Breast epithelium (tissue), 4 donors: Measurements from ENCODE around the gene PFKFB2. TPM values are rescaled to one million over a fixed set of nuclear protein-coding genes. Genes with fewer than 3 reads are reported as not detected.
"Not testable (repeated sequence)": the region's sequence is repeated elsewhere in the genome, so short reads cannot be mapped to it uniquely, and the experiment has no call there.

ENCODE experiments used
- DNase-seq, 2 donors: peaks; one replicate each; pipeline ENCODE4 v3.0.0-alpha.2; 2019; ENCODE audit warnings: low spot score in 2 of 2
- H3K27ac ChIP-seq, 2 donors: fragments of 200-600 bp; sonication (generic) in 1 of 2; one replicate each; pipeline ENCODE4 v1.5.1; 2016 to 2019; ENCODE audit warnings: mild to moderate bottlenecking in 1 of 2
- H3K27me3 ChIP-seq, 2 donors: fragments of 200-600 bp; sonication (generic) in 1 of 2; one replicate each; pipeline versions ENCODE4 v1.5.1 to v1.6.0; 2017 to 2019; ENCODE audit warnings: control low read depth in 1 of 2, mild to moderate bottlenecking in 1 of 2
- H3K36me3 ChIP-seq: fragments of 200-600 bp; one replicate; pipeline ENCODE4 v1.5.1; 2019
- H3K4me1 ChIP-seq, 2 donors: fragments of 200-600 bp; sonication (generic); one replicate each; pipeline ENCODE4 v1.5.1; 2016 to 2019; ENCODE audit warnings: control low read depth in 1 of 2
- H3K4me3 ChIP-seq, 3 donors: fragments of 200-600 bp; sonication (generic); 1 replicate in 2 of 3; 2 replicates in 1 of 3; pipeline ENCODE4 v1.5.1; 2016 to 2019; ENCODE audit warnings: mild to moderate bottlenecking in 3 of 3, moderate library complexity in 2 of 3
- H3K9me3 ChIP-seq, 2 donors: fragments of 200-600 bp; sonication (generic) in 1 of 2; one replicate each; pipeline ENCODE4 v1.5.1; 2016 to 2019; ENCODE audit warnings: control low read depth in 1 of 2
- POLR2A ChIP-seq: fragments of 450-650 bp; IDR thresholded peaks from one replicate; pipeline ENCODE4 v1.6.1; 2016; ENCODE audit warnings: antibody characterized with exemption, mild to moderate bottlenecking, moderate library complexity
- POLR2AphosphoS5 ChIP-seq, 3 donors: sonication (generic); formaldehyde crosslinking; IDR thresholded peaks; one replicate each; pipeline ENCODE4 v1.6.1; 2017; ENCODE audit warnings: antibody characterized with exemption in 3 of 3
- intact Hi-C: fragments of 100-400 bp; cut with DNase I; formaldehyde crosslinking; loops from one replicate; pipeline ENCODE4 v1.15.1; 2023; ENCODE audit warnings: low total_unique reads
- total RNA-seq, 3 donors: library from RNA; depleted of rRNA; stranded (reverse); fragments of >200 nt; gene quantifications; one replicate each; pipeline ENCODE4 v1.1.0, GENCODE V29; 2016
- TF ChIP-seq, protein P1 (sequence below), 3 donors: fragments of 450-650 bp; IDR thresholded peaks; one replicate each; pipeline ENCODE4 v1.5.1; 2016 to 2017; ENCODE audit warnings: antibody characterized with exemption in 3 of 3, mild to moderate bottlenecking in 3 of 3, moderate library complexity in 3 of 3

The PFKFB2 gene
- total RNA-seq, 3 donors from 2014 or later, result 7.5 to 13.2 (median 8.2) TPM

DNA sequence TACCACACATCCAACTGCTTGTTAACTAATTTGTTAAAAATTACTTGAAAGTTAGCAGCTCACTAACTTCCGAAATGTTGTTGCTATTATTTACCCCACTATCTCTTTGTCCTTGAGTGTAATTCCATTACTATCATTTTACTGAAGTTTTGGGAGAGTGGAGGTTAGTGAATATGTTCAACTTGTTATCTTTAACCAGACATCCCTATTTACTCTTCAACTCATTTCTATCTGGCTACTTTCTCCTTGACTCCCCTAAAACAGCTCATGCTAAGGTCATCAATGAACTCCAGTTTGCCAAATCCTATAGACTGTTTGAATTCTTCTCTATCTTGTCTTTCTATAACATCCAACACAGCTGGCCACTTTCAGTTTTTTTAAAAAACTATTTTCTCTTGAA is 16.2 kb upstream of the PFKFB2 start:
- H3K4me3 ChIP-seq, result no peak overlapping the region

DNA sequence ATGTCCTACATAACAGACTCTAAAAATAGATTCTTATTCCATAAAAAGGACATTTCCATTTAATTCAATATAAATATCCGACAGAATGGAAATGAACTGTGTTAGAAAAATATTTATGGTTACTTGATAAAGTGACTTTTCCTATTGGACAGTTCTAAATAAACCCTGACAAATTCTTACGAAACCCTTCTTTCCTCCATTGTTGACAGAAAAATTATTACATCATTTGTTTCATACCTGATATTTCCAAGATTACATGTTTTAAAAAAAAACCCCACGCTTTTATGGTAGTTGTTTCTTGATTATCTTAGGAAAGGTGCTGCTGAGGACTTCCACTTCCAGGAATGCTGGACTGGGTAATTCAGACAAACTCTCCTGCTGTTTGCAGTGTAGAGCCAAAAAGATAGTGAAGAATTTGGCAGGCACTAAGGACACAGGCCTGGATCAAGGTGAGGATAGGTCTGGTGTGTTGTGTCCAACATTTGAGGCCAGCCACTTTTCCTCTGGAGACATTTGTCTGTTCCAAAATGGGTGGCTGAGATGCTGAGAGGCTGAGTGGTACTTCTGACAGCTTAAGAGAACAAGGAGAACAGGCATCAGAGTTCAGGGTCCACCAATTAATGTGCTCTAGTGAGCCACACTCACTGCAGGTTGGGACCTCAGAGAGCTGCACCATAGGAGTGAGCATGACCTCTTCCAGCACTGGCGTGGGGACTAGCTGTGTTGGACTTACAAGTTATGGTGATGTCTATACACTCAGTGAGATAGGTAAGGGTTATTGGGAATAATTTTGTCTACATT is 13.5 kb upstream of the PFKFB2 start:
- intact Hi-C loops, result no loop called here
- Histone ChIP-seq H3K27ac (no peak overlapping the region), H3K4me3 (no peak overlapping the region), H3K27me3 (no peaks in the 10 kb centered on the region), H3K9me3 (no peaks in the 10 kb centered on the region), H3K4me1 (no peaks in the 10 kb centered on the region), H3K36me3 (no peaks in the 10 kb centered on the region)
- no peak for TF ChIP-seq POLR2AphosphoS5 (IDR thresholded peaks at IDR 0.05)
- no peak for DNase-seq

More for the DNA sequence above, 16.2 kb upstream of the PFKFB2 start:
- H3K36me3 ChIP-seq, result no peaks in the 10 kb centered on the region
- no peaks in the 10 kb centered on the region for H3K27me3 ChIP-seq
- H3K4me1 ChIP-seq, result no peaks in the 10 kb centered on the region
- TF ChIP-seq POLR2AphosphoS5 (IDR thresholded peaks at IDR 0.05) (no peak), POLR2A (no peak)
- TF ChIP-seq, protein P1, sequence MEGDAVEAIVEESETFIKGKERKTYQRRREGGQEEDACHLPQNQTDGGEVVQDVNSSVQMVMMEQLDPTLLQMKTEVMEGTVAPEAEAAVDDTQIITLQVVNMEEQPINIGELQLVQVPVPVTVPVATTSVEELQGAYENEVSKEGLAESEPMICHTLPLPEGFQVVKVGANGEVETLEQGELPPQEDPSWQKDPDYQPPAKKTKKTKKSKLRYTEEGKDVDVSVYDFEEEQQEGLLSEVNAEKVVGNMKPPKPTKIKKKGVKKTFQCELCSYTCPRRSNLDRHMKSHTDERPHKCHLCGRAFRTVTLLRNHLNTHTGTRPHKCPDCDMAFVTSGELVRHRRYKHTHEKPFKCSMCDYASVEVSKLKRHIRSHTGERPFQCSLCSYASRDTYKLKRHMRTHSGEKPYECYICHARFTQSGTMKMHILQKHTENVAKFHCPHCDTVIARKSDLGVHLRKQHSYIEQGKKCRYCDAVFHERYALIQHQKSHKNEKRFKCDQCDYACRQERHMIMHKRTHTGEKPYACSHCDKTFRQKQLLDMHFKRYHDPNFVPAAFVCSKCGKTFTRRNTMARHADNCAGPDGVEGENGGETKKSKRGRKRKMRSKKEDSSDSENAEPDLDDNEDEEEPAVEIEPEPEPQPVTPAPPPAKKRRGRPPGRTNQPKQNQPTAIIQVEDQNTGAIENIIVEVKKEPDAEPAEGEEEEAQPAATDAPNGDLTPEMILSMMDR (IDR thresholded peaks at IDR 0.05), result no peak
- no peak overlapping the region for H3K27ac ChIP-seq
- intact Hi-C loops, result no loop called here
- no peak for DNase-seq
- H3K9me3 ChIP-seq, result no peaks in the 10 kb centered on the region

DNA sequence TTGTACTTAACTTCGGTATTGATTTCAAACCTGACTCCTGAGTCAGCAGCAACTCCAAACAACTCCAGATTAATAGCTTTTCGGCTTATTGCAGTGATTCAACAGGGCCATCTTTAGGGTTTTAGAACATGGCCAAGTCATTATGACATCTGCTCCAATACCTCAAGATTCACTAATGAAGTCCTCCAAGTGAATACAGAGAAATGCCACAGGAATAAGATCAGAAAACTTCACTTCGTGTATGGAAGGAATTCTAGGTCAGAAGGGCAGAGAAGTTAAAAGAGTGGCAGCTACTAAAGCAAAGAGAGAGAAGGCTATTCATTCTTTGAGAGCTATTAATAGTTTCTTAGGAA is 12.9 kb upstream of the PFKFB2 start:
- no peak for DNase-seq
- H3K4me1 ChIP-seq, result no peaks in the 10 kb centered on the region
- no peak overlapping the region for H3K27ac ChIP-seq
- no peaks in the 10 kb centered on the region for H3K27me3 ChIP-seq
- no peak overlapping the region for H3K4me3 ChIP-seq
- TF ChIP-seq, protein P1 (IDR thresholded peaks at IDR 0.05), result no peak
- TF ChIP-seq POLR2A (no peak), POLR2AphosphoS5 (IDR thresholded peaks at IDR 0.05) (no peak)
- no peaks in the 10 kb centered on the region for H3K36me3 ChIP-seq
- intact Hi-C loops, result no loop called here
- no peaks in the 10 kb centered on the region for H3K9me3 ChIP-seq

DNA sequence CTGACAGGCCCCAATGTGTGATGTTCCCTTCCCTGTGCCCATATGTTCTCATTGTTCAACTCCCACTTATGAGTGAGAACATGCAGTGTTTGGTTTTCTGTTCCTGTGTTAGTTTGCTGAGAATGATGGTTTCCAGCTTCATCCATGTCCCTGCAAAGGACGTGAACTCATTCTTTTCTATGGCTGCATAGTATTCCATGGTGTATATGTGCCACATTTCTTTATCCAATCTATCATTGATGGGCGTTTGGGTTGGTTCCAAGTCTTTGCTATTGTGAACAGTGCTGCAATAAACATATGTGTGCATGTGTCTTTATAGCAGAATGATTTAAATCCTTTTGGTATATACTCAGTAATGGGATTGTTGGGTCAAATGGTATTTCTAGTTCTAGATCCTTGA is 11.7 kb upstream of the PFKFB2 start:
- H3K4me3 ChIP-seq, H3K36me3 ChIP-seq, H3K27me3 ChIP-seq, H3K4me1 ChIP-seq, H3K27ac ChIP-seq, H3K9me3 ChIP-seq, DNase-seq, intact Hi-C loops: not testable (repeated sequence)

DNA sequence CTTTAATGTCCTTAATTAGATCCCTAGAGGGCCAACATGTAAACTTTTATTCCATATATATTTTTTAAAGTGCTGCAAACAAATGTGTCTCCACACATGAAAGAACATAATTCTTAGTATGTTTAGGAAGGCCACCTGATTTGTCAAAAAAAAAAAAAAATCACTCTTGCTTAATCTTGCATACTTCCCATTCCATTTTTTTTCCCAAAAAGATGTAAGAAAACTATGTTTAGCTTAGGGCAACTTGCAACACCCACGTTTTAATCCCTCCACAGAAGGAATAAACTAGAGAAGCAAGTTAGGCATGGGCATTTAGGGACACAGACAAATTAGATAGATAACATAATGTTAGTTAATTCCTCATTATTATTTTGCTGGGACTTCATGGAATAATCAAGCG is 7.6 kb upstream of the PFKFB2 start:
- H3K36me3 ChIP-seq, result no peaks in the 10 kb centered on the region
- intact Hi-C loops, result no loop called here
- TF ChIP-seq POLR2AphosphoS5 (IDR thresholded peaks at IDR 0.05), result no peak
- TF ChIP-seq POLR2A, result no peak
- TF ChIP-seq, protein P1 (IDR thresholded peaks at IDR 0.05), result no peak
- no peak overlapping the region for H3K4me3 ChIP-seq
- H3K27ac ChIP-seq, result no peak overlapping the region
- no peak for DNase-seq
- peaks cover 0 to 7% of the 10 kb centered on the region in 2 donors for H3K4me1 ChIP-seq
- no peaks in the 10 kb centered on the region for H3K9me3 ChIP-seq
- H3K27me3 ChIP-seq, result no peaks in the 10 kb centered on the region

DNA sequence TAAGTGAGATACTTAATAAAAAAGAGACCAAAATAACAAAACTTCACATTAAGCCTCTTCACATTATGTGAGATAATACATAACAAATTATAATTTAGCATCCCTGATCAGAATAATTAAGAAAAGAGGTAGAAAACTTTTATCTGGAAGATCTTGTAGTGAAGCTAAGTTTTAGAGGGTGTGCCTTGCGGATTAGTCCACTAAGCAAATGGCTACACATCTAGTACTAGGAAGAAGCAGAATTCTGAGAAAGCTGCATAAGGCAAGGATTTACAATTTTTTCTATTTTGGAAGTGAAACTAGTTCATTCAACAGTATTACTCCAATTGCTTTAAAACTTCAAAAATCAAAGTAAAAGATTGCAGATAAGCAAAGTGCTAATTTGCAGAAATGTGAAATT is 5.6 kb upstream of the PFKFB2 start:
- TF ChIP-seq POLR2A (no peak), POLR2AphosphoS5 (IDR thresholded peaks at IDR 0.05) (no peak)
- TF ChIP-seq, protein P1 (IDR thresholded peaks at IDR 0.05), result no peak
- H3K9me3 ChIP-seq, result no peaks in the 10 kb centered on the region
- no peaks in the 10 kb centered on the region for H3K36me3 ChIP-seq
- H3K27me3 ChIP-seq, result no peaks in the 10 kb centered on the region
- intact Hi-C loops, result no loop called here
- peaks cover 0 to 16% of the 10 kb centered on the region in 2 donors for H3K4me1 ChIP-seq
- H3K27ac ChIP-seq, result no peak overlapping the region
- no peak for DNase-seq
- no peak overlapping the region for H3K4me3 ChIP-seq
